NCI-H2107 (cell line): ENCODE results near the gene MTRF1L.
"Not testable (repeated sequence)": the region's sequence is repeated elsewhere in the genome, so short reads cannot be mapped to it uniquely, and the experiment has no call there.

Experiments used
- DNase-seq: peaks from one replicate; lab custom pipeline; 2025; lab: John Stamatoyannopoulos, UW

MTRF1L gene

DNA sequence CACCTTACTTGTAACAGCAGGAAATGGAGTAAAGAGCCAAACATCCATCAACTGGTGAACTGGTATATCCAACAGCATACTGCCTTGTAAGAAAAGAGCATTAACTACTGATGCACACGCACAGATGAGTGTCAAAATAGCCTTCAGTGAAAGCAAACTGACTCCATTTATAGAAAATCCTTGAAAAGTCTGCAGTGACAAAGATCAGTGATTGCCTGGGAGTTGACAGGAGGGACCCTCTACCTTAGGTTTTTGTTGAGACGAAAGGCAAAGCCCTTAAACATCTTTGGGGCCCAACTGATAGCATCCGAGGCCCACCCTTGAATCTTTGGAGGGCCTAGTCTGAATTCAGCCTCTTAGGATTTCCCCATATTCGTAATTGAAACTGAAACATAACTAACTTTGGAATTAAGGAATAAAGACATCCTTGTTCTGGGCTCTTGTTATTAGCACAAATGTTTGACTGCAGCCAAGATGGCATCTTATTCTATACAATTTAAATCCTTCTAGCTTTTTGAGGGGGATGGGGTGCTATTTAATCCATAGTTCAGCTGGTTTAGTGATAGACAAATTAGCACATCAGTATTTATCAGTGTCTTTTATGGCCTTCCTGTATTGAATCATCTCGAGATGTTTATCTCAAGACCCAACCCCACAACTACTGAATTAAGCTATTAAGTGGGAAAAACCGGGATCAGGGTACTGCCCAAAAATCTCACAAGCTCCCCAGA lies 32.7 kb downstream of the MTRF1L start:
- DNase-seq: no peak

GRCh38 chr6:152966168-152966894 lies 36.2 kb downstream of the MTRF1L start:
- DNase-seq: not testable (repeated sequence)

GRCh38 chr6:152959333-152959732 lies 43.2 kb downstream of the MTRF1L start:
- no peak for DNase-seq

- DNase-seq: no peak
Measured at GRCh38 chr6:152957796-152958195, 44.7 kb downstream of the MTRF1L start.

- DNase-seq: no peak
Measured at GRCh38 chr6:152954443-152954842, 48.1 kb downstream of the MTRF1L start.

GRCh38 chr6:152952866-152953509 lies 49.5 kb downstream of the MTRF1L start:
- no peak for DNase-seq

GRCh38 chr6:152952045-152952444 lies 50.5 kb downstream of the MTRF1L start:
- DNase-seq: no peak

DNA sequence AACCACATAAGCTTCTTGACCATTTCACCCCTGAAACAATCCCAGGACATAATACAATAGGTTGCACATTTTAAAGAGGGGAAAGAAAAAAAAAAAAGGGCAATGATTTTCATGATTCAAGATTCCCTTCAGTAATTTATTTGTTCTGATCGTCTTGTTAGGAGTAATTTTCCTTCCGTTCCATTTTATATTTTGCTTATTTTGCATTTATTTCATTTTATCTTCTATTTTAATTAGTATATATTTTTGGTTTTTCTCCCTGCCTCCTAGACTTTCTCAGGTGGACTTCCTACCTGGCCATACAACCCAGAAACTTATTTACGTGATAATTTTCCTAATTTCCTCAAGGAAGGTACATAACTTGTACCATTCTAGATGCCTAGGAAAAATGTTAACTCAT lies 52.3 kb downstream of the MTRF1L start:
- DNase-seq: no peak

DNA sequence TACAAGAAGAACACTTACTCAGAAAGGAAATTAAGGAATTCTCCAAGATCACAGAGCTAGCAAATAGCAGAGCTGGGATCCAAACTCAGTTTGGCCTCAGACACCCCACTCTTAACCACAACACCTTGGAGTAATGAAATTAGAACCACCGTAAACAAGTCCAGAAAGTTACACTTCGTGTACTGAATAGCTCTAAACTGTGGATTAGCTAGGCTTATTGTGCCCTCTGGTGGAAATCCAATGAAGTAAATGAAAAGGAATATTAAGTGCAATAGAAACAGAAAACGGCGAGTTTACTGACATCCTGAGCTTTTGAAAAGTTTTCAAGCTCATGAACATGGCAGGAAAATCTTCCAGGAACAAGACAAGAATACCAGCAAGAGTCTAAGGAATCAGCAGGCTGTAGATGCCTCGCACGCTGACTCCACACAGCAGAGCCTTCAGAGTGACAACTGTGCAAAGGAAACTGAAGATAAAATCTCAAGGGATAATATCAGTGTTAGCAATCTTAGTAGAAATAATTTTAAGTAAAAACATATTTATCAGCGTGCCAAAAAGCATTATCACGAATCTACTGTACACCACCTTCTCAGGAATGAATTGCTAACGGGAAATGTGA lies 54.2 kb downstream of the MTRF1L start:
- DNase-seq: no peak

- DNase-seq: no peak
Measured at GRCh38 chr6:152946995-152947394, 55.5 kb downstream of the MTRF1L start.

- DNase-seq: no peak
Measured at GRCh38 chr6:152946484-152946883, 56.0 kb downstream of the MTRF1L start.

DNA sequence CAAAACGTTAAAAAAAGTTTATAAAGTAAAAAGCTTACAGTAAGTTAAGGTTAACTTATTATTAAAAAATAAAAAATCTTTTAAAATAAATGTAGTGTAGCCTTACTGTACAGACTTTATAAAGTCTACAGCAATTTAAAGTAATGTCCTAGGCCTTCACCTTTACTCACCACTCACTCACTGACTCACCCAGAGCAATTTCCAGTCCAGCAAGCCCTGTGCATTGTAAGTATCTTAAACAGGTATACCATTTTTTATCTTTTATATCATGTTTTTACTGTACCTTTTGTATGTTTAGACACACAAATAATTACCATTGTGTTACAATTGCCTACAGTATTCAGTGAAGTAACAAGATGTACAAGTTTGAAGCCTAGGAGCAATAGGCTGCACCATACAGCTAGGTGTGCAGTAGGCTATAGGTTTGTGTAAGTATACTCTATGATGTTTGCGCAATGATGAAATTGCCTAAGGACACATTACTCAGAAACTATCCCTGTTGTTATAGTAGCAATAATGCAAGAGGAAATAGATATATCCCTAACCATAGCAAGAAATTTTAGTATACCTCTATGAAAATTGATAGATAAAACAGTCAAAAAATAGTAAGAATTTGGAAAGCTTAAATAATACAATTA lies 59.1 kb downstream of the MTRF1L start:
- DNase-seq: no peak

DNA sequence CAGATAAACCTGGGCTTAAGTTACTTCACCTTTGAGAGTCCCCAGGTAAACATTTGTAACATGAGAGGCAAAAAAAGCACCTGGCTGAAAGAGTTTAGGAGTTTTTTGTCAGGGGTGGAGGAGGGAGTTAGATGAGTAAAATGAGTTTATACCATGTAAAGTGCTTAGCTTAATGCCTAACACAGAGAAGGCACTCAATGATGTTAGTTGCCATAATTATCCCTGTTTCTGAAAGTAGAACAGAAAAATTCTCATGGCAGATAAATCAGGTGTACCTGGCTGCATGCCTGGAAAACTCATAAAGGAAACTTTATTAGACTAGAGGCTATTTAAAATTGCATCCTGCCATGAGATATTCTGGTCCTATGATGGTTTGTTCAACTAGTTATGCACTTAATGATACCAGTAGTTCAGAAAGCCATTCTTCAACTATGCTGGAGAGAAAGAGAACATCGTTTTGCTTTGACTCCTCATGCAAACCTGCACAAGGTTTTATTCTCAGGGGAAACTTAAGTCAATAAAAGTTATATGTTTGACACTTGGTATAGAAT lies 60.1 kb downstream of the MTRF1L start:
- no peak for DNase-seq

DNA sequence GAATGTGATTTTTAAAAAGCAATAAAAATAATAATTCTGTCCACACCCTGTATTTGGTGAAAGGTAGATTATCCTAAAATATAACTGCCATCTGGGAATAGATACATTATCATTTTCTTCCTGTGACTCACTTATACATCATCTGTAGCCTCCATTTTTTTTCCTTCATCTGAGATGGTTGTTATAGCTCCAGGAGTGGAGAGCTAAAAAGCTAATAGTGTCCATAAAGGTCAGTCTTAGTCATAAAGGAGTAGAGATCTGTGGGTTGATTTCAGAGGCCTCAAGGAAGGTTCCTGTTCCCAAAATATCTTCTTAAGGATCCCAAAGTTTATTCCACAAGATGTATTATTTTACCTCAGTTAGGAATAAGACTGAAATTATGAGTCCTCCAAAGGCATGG lies 60.8 kb downstream of the MTRF1L start:
- DNase-seq: no peak
